Endothelial cell of umbilical vein (primary cell): ENCODE measurements around the gene HMGXB3. TPM values are rescaled to one million over a fixed set of nuclear protein-coding genes. Genes with fewer than 3 reads are reported as not detected.

Experiments used
- BruUV-seq: library from RNA; stranded (reverse); fragments of 400-500 nt; replicated peaks from 2 replicates; lab custom pipeline; 2021; lab: Mats Ljungman, UMichigan
- CTCF ChIA-PET: fragments of 300-600, 350-600 bp; sonication (Branson Sonifier 250); formaldehyde crosslinking; loops from one replicate; lab custom pipeline; 2021; ENCODE audit warnings: antibody characterized with exemption, inconsistent platforms; lab: Charles Lee
- POLR2A ChIA-PET: fragments of 300-600, 350-600 bp; sonication (Branson Sonifier 250); formaldehyde crosslinking; loops from one replicate; lab custom pipeline; 2021; ENCODE audit warnings: antibody characterized with exemption, inconsistent platforms; lab: Charles Lee
- DNase-seq: peaks from one replicate; pipeline ENCODE4 v3.0.0-alpha.2; 2011; ENCODE audit warnings: low read depth, low spot score
- FAIRE-seq: peaks from 2 replicates; lab custom pipeline; 2011; peaks lifted over from hg19 to GRCh38; lab: Jason Lieb, UNC
- H2AFZ ChIP-seq: 2 replicates; pipeline ENCODE4 v1.6.0; 2012; ENCODE audit warnings: low read depth, low read length, control low read depth, inconsistent platforms
- H3K27ac ChIP-seq: 2 replicates; pipeline ENCODE4 v1.5.1; 2011; ENCODE audit warnings: low read depth, mild to moderate bottlenecking, control low read depth, low read length, moderate library complexity; ENCODE audit not compliant: insufficient read depth
- H3K27me3 ChIP-seq, 2 experiments: 2 replicates each; pipeline versions ENCODE4 v1.6.0 to v1.6.1; 2011; ENCODE audit warnings: low read length in 2 of 2, mixed read lengths in 1 of 2; ENCODE audit not compliant: control insufficient read depth in 2 of 2, insufficient read depth in 2 of 2
- H3K36me3 ChIP-seq, 2 experiments: 2 replicates in 1 of 2; 3 replicates in 1 of 2; pipeline ENCODE4 v1.5.1; 2011; ENCODE audit warnings: low read length in 2 of 2, mild to moderate bottlenecking in 1 of 2, moderate library complexity in 1 of 2; ENCODE audit not compliant: control insufficient read depth in 2 of 2, insufficient read depth in 2 of 2; ENCODE audit errors: extremely low read depth in 1 of 2
- H3K4me1 ChIP-seq: 3 replicates; pipeline ENCODE4 v1.5.1; 2011; ENCODE audit warnings: mild to moderate bottlenecking, low read length; ENCODE audit not compliant: control insufficient read depth, insufficient read depth; ENCODE audit errors: extremely low read depth
- H3K4me2 ChIP-seq: 2 replicates; pipeline ENCODE4 v1.6.1; 2011; ENCODE audit warnings: low read length, control low read depth, mixed read lengths; ENCODE audit not compliant: insufficient read depth
- H3K4me3 ChIP-seq, 3 experiments: fragments of 200-600 bp in 1 of 3; sonication (generic), shearing (Covaris generic) in 1 of 3; replicated peaks in 1 of 3; 2 replicates each; pipeline ENCODE4 v1.5.1; 2011 to 2016; ENCODE audit warnings: control low read depth in 3 of 3, low read length in 3 of 3, mild to moderate bottlenecking in 2 of 3, inconsistent platforms in 1 of 3, low read depth in 1 of 3, moderate library complexity in 1 of 3; ENCODE audit not compliant: insufficient read depth in 1 of 3
- H3K79me2 ChIP-seq: 2 replicates; pipeline ENCODE4 v1.6.0; 2012; ENCODE audit warnings: low read length, inconsistent platforms; ENCODE audit not compliant: control insufficient read depth, insufficient read depth
- H3K9ac ChIP-seq: replicated peaks from 2 replicates; pipeline ENCODE3; 2011; ENCODE audit warnings: low read length, control low read depth; ENCODE audit not compliant: insufficient read depth; ENCODE audit errors: extremely low read depth
- H3K9me1 ChIP-seq: replicated peaks from 3 replicates; pipeline ENCODE4 v1.6.0; 2011; ENCODE audit warnings: mild to moderate bottlenecking, low read length; ENCODE audit not compliant: control insufficient read depth, insufficient read depth; ENCODE audit errors: extremely low read depth
- H3K9me3 ChIP-seq: replicated peaks from 2 replicates; pipeline ENCODE4 v1.5.1; 2012; ENCODE audit warnings: low read length, inconsistent platforms; ENCODE audit not compliant: control insufficient read depth, insufficient read depth
- H4K20me1 ChIP-seq: replicated peaks from 2 replicates; pipeline ENCODE3; 2011; ENCODE audit warnings: mild to moderate bottlenecking, low read length; ENCODE audit not compliant: control insufficient read depth, insufficient read depth; ENCODE audit errors: extremely low read depth
- EZH2 ChIP-seq: IDR thresholded peaks from 2 replicates; pipeline ENCODE4 v1.6.1; 2012; ENCODE audit warnings: borderline replicate concordance, low read depth, mild to moderate bottlenecking, moderate library complexity, low read length, inconsistent platforms; ENCODE audit not compliant: severe bottlenecking
- FOS ChIP-seq: IDR thresholded peaks from 2 replicates; pipeline ENCODE4 v1.6.1; 2011; ENCODE audit warnings: mild to moderate bottlenecking, low read length, moderate library complexity, borderline replicate concordance; ENCODE audit not compliant: insufficient read depth
- GATA2 ChIP-seq: IDR thresholded peaks from 2 replicates; pipeline ENCODE4 v1.7.0; 2011; ENCODE audit warnings: low read depth, mild to moderate bottlenecking, moderate library complexity, mixed read lengths, low read length; ENCODE audit not compliant: insufficient read length, insufficient read depth
- JUN ChIP-seq: IDR thresholded peaks from 2 replicates; pipeline ENCODE4 v1.6.1; 2011; ENCODE audit warnings: borderline replicate concordance, low read depth; ENCODE audit not compliant: insufficient read length, insufficient read depth
- MYC ChIP-seq: IDR thresholded peaks from one replicate; pipeline ENCODE4 v1.6.1; 2011; ENCODE audit warnings: mild to moderate bottlenecking, low read depth, low read length
- POLR2A ChIP-seq: IDR thresholded peaks from 2 replicates; pipeline ENCODE4 v1.6.1; 2012; ENCODE audit warnings: low read depth, mild to moderate bottlenecking, control low read depth, low read length
- POLR2AphosphoS5 ChIP-seq: IDR thresholded peaks from 2 replicates; pipeline ENCODE4 v1.6.1; 2012; ENCODE audit warnings: low read depth, mild to moderate bottlenecking, control low read depth, low read length, moderate library complexity; ENCODE audit not compliant: insufficient read depth
- dilution Hi-C: fragments of 300-500 bp; cut with MboI; formaldehyde crosslinking; loops from one replicate; pipeline ENCODE4 v1.15.0; 2019; ENCODE audit warnings: low sequenced_read_pairs; ENCODE audit not compliant: extremely low pct_ligation_motif_present
- intact Hi-C: fragments of 100-400 bp; cut with micrococcal nuclease; formaldehyde crosslinking; loops from one replicate; pipeline ENCODE4 v1.10.0; 2022
- polyA plus RNA-seq, 4 experiments: library from polyadenylated mRNA; depleted of rRNA in 3 of 4; stranded (reverse) in 3 of 4; unstranded in 1 of 4; fragments of >200 nt; gene quantifications; 2 replicates each; pipeline versions ENCODE4 v1.2.1 to v1.2.3, GENCODE V29; 2011 to 2012; ENCODE audit warnings: missing spikeins in 1 of 4
- total RNA-seq: library from RNA; stranded (reverse); gene quantifications from 2 replicates; pipeline ENCODE4 v1.2.3, GENCODE V29; 2021
- TF ChIP-seq, protein P1 (sequence below), 2 donors: IDR thresholded peaks; 1 replicate in 1 of 2; 2 replicates in 1 of 2; pipeline ENCODE4 v1.5.1; 2011; ENCODE audit warnings: low read length in 2 of 2, mild to moderate bottlenecking in 2 of 2, moderate library complexity in 2 of 2, control low read depth in 1 of 2, inconsistent platforms in 1 of 2, low read depth in 1 of 2; ENCODE audit not compliant: insufficient read depth in 1 of 2; ENCODE audit errors: extremely low read depth in 1 of 2
- TF ChIP-seq, protein P2 (sequence below): IDR thresholded peaks from 2 replicates; pipeline ENCODE4 v1.6.1; 2011; ENCODE audit not compliant: insufficient read depth, insufficient read length

HMGXB3 gene
- total and polyA plus RNA-seq, 2 donors (not counting 3 experiments of a cell fraction or from before 2014, with no cell fraction given): 34.8 to 52.6 TPM

DNA sequence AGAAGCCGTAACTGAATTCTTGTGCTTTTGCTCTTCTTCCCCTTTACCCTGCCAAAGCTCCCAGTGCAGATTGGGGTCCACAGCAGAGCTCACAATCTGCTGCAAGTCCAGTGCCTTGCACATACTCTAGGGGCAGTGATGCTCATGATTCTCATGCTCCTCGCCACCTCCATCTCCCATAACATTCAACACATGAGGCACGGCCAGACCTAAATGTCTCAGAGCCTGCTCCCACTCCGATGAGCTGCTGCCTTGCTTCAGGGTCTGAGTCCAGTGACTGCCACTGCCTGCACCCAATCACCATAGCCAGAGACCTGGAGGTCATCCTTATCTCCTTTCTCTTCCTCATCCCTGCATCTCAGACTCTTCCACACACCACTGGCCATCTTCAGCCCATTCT lies 75.3 kb downstream of the HMGXB3 start:
- Histone ChIP-seq H2AFZ (no peak overlapping the region), H3K27me3 (peaks cover 4 to 14% of the 10 kb centered on the region in 2 experiments), H4K20me1 (no peaks in the 10 kb centered on the region), H3K4me2 (no peak overlapping the region), H3K9ac (no peak overlapping the region), H3K27ac (no peak overlapping the region), H3K36me3 (no peaks in the 10 kb centered on the region), H3K4me1 (no peaks in the 10 kb centered on the region), H3K79me2 (no peaks in the 10 kb centered on the region), H3K9me3 (no peaks in the 10 kb centered on the region), H3K9me1 (no peaks in the 10 kb centered on the region), H3K4me3 (no peak overlapping the region)
- ChIA-PET CTCF (interaction anchor here (0.7 to 2.8 kb wide), 5 partner anchors 12 to 99 kb away, joined by 3 to 14 read pairs (median 3); no protein-coding TSS in a partner anchor), POLR2A (no interaction called here)
- intact Hi-C loops: no loop called here
- no peak for FAIRE-seq
- dilution Hi-C loops: no loop called here
- TF ChIP-seq FOS (no peak), JUN (no peak), MYC (no peak), POLR2AphosphoS5 (no peak), EZH2 (no peak), POLR2A (no peak), GATA2 (no peak)
- TF ChIP-seq, protein P1, sequence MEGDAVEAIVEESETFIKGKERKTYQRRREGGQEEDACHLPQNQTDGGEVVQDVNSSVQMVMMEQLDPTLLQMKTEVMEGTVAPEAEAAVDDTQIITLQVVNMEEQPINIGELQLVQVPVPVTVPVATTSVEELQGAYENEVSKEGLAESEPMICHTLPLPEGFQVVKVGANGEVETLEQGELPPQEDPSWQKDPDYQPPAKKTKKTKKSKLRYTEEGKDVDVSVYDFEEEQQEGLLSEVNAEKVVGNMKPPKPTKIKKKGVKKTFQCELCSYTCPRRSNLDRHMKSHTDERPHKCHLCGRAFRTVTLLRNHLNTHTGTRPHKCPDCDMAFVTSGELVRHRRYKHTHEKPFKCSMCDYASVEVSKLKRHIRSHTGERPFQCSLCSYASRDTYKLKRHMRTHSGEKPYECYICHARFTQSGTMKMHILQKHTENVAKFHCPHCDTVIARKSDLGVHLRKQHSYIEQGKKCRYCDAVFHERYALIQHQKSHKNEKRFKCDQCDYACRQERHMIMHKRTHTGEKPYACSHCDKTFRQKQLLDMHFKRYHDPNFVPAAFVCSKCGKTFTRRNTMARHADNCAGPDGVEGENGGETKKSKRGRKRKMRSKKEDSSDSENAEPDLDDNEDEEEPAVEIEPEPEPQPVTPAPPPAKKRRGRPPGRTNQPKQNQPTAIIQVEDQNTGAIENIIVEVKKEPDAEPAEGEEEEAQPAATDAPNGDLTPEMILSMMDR (IDR thresholded peaks at IDR 0.05; ENCODE audit: extremely low read depth in 1 of 2, insufficient read depth in 1 of 2, low read depth in 1 of 2, low read length in 2 of 2): no peak
- TF ChIP-seq, protein P2, sequence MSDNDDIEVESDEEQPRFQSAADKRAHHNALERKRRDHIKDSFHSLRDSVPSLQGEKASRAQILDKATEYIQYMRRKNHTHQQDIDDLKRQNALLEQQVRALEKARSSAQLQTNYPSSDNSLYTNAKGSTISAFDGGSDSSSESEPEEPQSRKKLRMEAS: no peak
- no peak for DNase-seq
- no TSS peak for BruUV-seq
